OCI-LY1 (cell line): ENCODE measurements around the gene PTPRCAP.

Experiments
- H2AFZ ChIP-seq: fragments of 200-600 bp; sonication (generic), shearing (Covaris generic); 2 replicates; pipeline ENCODE4 v1.6.0; 2014; ENCODE audit warnings: antibody characterized with exemption, mild to moderate bottlenecking, low read length
- H3F3A ChIP-seq: fragments of 200-600 bp; sonication (generic), shearing (Covaris generic); 2 replicates; pipeline ENCODE4 v1.6.0; 2014; ENCODE audit warnings: mild to moderate bottlenecking, antibody characterized with exemption, low read length, moderate library complexity; ENCODE audit not compliant: insufficient read depth
- H3K27ac ChIP-seq: fragments of 200-600 bp; sonication (generic); 2 replicates; pipeline ENCODE4 v1.5.1; 2014; ENCODE audit warnings: low read length, mixed run types, mild to moderate bottlenecking, low read depth; ENCODE audit not compliant: poor library complexity, severe bottlenecking
- H3K27me3 ChIP-seq: fragments of 200-600 bp; sonication (generic); 2 replicates; pipeline ENCODE4 v1.6.0; 2014; ENCODE audit warnings: antibody characterized with exemption, mild to moderate bottlenecking, low read length, moderate library complexity; ENCODE audit not compliant: insufficient read depth
- H3K36me3 ChIP-seq: fragments of 200-600 bp; sonication (generic); 2 replicates; pipeline ENCODE4 v1.6.1; 2014; ENCODE audit warnings: mild to moderate bottlenecking, antibody characterized with exemption, low read length, moderate library complexity, mixed read lengths; ENCODE audit not compliant: insufficient read depth
- H3K4me1 ChIP-seq: fragments of 200-600 bp; sonication (generic); 2 replicates; pipeline ENCODE4 v1.5.1; 2014; ENCODE audit warnings: mild to moderate bottlenecking, low read length, moderate library complexity; ENCODE audit not compliant: insufficient read depth, severe bottlenecking
- H3K4me2 ChIP-seq: fragments of 200-600 bp; sonication (generic), shearing (Covaris generic); 2 replicates; pipeline ENCODE4 v1.6.1; 2014; ENCODE audit warnings: low read length
- H3K4me3 ChIP-seq: fragments of 200-600 bp; sonication (generic); 2 replicates; pipeline ENCODE4 v1.5.1; 2014; ENCODE audit warnings: low read length, low read depth, mild to moderate bottlenecking, mixed read lengths; ENCODE audit not compliant: poor library complexity, severe bottlenecking
- H3K79me2 ChIP-seq: fragments of 200-600 bp; shearing (Covaris generic); 2 replicates; pipeline ENCODE4 v1.6.1; 2016; ENCODE audit warnings: mixed run types, low read length, mixed read lengths; ENCODE audit not compliant: insufficient read depth
- H3K9ac ChIP-seq: fragments of 200-600 bp; sonication (generic), shearing (Covaris generic); 2 replicates; pipeline ENCODE4 v1.6.1; 2014; ENCODE audit warnings: mild to moderate bottlenecking, low read length, mixed read lengths
- H3K9me2 ChIP-seq: fragments of 200-600 bp; sonication (generic), shearing (Covaris generic); 2 replicates; pipeline ENCODE4 v1.6.1; 2014; ENCODE audit warnings: low read depth, mild to moderate bottlenecking, low read length, mixed read lengths
- H3K9me3 ChIP-seq: fragments of 200-600 bp; shearing (Covaris generic); 2 replicates; pipeline ENCODE4 v1.6.1; 2014; ENCODE audit warnings: low read length, mixed read lengths
- H4K20me1 ChIP-seq: fragments of 200-600 bp; sonication (generic), shearing (Covaris generic); 2 replicates; pipeline ENCODE4 v1.6.0; 2016; ENCODE audit warnings: mild to moderate bottlenecking, low read length; ENCODE audit not compliant: insufficient read depth
- EZH2 ChIP-seq: fragments of 200-600 bp; sonication (generic), shearing (Covaris generic); IDR thresholded peaks from 2 replicates; pipeline ENCODE4 v1.8.0; 2017; ENCODE audit warnings: borderline replicate concordance, mixed run types, mild to moderate bottlenecking, antibody characterized with exemption, low read length, moderate library complexity, mixed read lengths
- TF ChIP-seq, protein P1 (sequence below): fragments of 200-600 bp; sonication (generic), shearing (Covaris generic); IDR thresholded peaks from 2 replicates; pipeline ENCODE4 v1.5.1; 2017; ENCODE audit warnings: mild to moderate bottlenecking, antibody characterized with exemption, low read length, moderate library complexity, mixed read lengths

The PTPRCAP gene

GRCh38 chr11:67409261-67409666 lies 28.2 kb downstream of the PTPRCAP start:
- H4K20me1 ChIP-seq = no peaks in the 10 kb centered on the region
- peak overlapping the region; percentile 93 for H3K27ac ChIP-seq
- H3K9ac ChIP-seq = peak overlapping the region; percentile 94

GRCh38 chr11:67408437-67409200 lies 28.9 kb downstream of the PTPRCAP start:
- Histone ChIP-seq H3K9me2 (no peaks in the 10 kb centered on the region), H3K27me3 (no peaks in the 10 kb centered on the region), H3K4me2 (peak overlapping the region; percentile 89), H4K20me1 (no peaks in the 10 kb centered on the region), H2AFZ (no peak overlapping the region), H3K27ac (peak overlapping the region; percentile 93), H3K36me3 (peaks cover 22% of the 10 kb centered on the region; the same call in 1 of the 2 replicates), H3K4me3 (peak overlapping the region; percentile 30), H3K9me3 (no peaks in the 10 kb centered on the region), H3K79me2 (no peaks in the 10 kb centered on the region), H3K4me1 (peaks cover 87% of the 10 kb centered on the region), H3K9ac (peak overlapping the region; percentile 94; the same call in 1 of the 2 replicates), H3F3A (no peaks in the 10 kb centered on the region)
- TF ChIP-seq, protein P1, sequence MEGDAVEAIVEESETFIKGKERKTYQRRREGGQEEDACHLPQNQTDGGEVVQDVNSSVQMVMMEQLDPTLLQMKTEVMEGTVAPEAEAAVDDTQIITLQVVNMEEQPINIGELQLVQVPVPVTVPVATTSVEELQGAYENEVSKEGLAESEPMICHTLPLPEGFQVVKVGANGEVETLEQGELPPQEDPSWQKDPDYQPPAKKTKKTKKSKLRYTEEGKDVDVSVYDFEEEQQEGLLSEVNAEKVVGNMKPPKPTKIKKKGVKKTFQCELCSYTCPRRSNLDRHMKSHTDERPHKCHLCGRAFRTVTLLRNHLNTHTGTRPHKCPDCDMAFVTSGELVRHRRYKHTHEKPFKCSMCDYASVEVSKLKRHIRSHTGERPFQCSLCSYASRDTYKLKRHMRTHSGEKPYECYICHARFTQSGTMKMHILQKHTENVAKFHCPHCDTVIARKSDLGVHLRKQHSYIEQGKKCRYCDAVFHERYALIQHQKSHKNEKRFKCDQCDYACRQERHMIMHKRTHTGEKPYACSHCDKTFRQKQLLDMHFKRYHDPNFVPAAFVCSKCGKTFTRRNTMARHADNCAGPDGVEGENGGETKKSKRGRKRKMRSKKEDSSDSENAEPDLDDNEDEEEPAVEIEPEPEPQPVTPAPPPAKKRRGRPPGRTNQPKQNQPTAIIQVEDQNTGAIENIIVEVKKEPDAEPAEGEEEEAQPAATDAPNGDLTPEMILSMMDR = no peak
- no peak for TF ChIP-seq EZH2

More at GRCh38 chr11:67409261-67409666, 28.2 kb downstream of the PTPRCAP start:
- Histone ChIP-seq H3K4me3 (peak overlapping the region; percentile 30), H3K27me3 (no peaks in the 10 kb centered on the region), H3F3A (no peaks in the 10 kb centered on the region), H3K9me2 (no peaks in the 10 kb centered on the region), H2AFZ (no peak overlapping the region), H3K4me1 (peaks cover 80% of the 10 kb centered on the region), H3K4me2 (peak overlapping the region; percentile 89), H3K79me2 (no peaks in the 10 kb centered on the region), H3K9me3 (no peaks in the 10 kb centered on the region), H3K36me3 (peaks cover 22% of the 10 kb centered on the region; the same call in 1 of the 2 replicates)
- TF ChIP-seq, protein P1 = no peak
- no peak for TF ChIP-seq EZH2

DNA sequence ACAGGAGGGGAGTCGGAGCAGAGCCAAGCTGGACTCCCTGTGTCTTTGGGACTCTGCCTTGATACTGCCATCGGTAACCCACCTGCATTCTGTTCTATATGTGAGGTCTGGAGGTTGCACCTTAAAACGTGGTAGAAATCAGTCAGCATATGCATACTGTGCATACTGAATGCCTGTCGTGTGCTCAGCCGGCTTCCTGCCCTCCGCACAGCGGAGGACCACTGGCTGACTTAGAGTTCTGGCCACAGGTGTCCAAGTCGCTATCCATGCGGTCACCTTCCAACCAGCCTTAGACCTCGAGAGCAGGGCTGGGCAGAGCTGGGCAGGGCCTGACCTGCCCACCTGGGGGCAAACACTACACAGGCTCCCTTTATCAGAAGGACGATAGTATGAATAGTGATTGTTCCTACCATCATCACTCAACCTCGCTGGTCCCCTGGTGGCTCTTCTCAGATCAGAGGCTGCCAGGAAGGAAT lies 29.8 kb downstream of the PTPRCAP start:
- H3K4me1 ChIP-seq = peaks cover 96% of the 10 kb centered on the region
- H3K9ac ChIP-seq = peak overlapping the region; percentile 94; the same call in 1 of the 2 replicates
- H2AFZ ChIP-seq = no peak overlapping the region
- peaks cover 22% of the 10 kb centered on the region; the same call in 1 of the 2 replicates for H3K36me3 ChIP-seq
- H3K9me3 ChIP-seq = no peaks in the 10 kb centered on the region
- H3F3A ChIP-seq = no peaks in the 10 kb centered on the region
- H3K4me3 ChIP-seq = peak overlapping the region; percentile 75
- H3K79me2 ChIP-seq = no peaks in the 10 kb centered on the region
- H3K27me3 ChIP-seq = no peaks in the 10 kb centered on the region
- H4K20me1 ChIP-seq = no peaks in the 10 kb centered on the region
- TF ChIP-seq, protein P1 = no peak
- no peak for TF ChIP-seq EZH2
- H3K9me2 ChIP-seq = no peaks in the 10 kb centered on the region
- peak overlapping the region; percentile 93 for H3K27ac ChIP-seq
- H3K4me2 ChIP-seq = peak overlapping the region; percentile 89
